Epithelial cell of proximal tubule (primary cell): ENCODE results near the gene STAC3. TPM values are rescaled to one million over a fixed set of nuclear protein-coding genes. Genes with fewer than 3 reads are reported as not detected.
A peak's percentile ranks its signal among the peaks of the same experiment; 100 is the strongest.

ENCODE experiments used
- DNase-seq: peaks from one replicate; pipeline ENCODE4 v3.0.0-alpha.2; 2011; ENCODE audit warnings: low read depth
- H3K4me3 ChIP-seq: 2 replicates; pipeline ENCODE4 v1.5.1; 2011; ENCODE audit warnings: low read depth, mild to moderate bottlenecking, low read length
- CTCF ChIP-seq: conservative IDR thresholded peaks from 2 replicates; pipeline ENCODE4 v1.5.1; 2012; ENCODE audit warnings: low read depth, mild to moderate bottlenecking, low read length
- total RNA-seq: library from RNA; depleted of rRNA; stranded (reverse); fragments of >200 nt; gene quantifications from 2 replicates; pipeline ENCODE4 v1.2.3, GENCODE V29; 2015

STAC3 gene
- total RNA-seq, 1 donor from 2014 or later = not detected

GRCh38 chr12:57219993-57220754 is 30.8 kb downstream of the STAC3 start:
- TF ChIP-seq CTCF = no peak
- DNase-seq = no peak
- no peak overlapping the region for H3K4me3 ChIP-seq

DNA sequence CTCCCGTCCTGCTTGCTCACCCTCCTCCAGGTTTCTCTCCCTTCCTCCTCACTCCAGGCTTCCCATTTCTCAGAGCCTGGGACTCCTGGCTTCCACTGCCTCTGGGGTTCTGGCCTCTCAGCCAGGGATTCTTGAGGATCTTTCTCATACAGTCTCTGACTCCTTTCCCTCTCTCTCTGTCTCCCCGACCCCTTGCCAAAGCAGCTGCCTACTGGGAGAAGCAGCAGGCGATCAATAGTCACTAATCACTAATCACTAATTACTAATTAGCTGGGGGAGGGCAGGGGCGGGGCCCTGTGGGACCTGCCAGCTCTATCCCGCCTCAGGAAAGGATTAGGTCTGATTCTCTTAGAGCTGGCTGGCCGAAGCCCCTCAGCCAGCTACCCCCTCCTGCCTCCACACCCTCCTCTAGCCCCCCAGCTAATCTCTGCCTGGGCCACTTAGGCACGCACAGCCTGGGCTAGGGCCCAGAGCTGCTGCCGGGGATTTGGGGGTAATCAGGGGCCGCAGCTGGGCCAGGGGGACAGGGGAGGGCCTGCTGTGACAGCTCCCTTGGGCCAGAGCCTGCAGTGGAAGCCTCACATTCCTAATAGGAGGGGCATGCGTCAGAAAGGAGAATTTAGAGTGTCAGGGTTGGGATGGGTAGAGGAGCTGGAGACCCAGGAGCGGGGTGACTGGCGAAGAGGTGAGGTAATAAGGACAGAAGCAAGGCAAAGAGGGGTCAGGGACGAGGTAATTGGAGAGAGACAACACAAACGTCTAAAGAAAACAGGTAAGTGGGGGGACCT is 31.6 kb downstream of the STAC3 start:
- no peak overlapping the region for H3K4me3 ChIP-seq
- TF ChIP-seq CTCF = no peak
- no peak for DNase-seq

DNA sequence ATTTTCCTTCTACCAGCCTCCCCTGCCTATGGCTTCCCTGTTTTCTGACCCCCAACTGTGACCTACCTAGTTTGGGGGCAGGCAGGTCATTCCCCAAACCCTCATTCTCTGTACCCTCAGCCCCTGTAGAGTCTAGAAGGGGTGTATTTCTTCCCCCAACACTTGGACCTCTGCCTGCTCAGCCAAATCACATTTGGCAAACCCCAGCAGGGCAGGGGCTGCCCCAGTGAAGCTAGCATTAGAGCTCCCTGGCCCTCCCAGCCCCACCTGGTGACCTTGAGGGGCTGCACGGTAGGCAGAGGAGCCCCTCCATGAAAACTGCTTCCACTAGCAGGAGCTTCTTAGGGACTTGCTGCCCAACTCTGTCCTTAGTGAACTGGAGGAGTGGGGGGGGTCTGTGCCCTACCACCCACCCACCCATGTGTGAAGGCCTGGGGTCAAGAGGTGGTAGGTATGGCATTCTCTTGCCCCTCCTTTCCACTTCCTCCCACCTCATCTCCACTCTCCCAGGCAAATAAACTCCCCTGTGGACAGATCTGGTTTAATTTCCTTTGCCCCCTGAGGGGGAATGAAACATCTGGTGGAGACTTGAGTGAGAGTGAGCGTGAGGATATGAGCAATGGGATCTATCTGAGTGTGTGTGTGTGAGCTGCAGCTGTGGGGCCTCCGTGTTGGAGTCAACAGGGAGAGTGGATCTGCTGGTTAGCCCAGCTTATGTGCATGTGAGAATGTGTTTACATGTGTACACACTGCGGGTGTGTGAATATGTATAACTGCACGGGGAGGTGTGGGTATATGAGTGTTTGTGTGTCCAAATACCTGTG is 32.7 kb downstream of the STAC3 start:
- no peak for DNase-seq
- no peak for TF ChIP-seq CTCF

DNA sequence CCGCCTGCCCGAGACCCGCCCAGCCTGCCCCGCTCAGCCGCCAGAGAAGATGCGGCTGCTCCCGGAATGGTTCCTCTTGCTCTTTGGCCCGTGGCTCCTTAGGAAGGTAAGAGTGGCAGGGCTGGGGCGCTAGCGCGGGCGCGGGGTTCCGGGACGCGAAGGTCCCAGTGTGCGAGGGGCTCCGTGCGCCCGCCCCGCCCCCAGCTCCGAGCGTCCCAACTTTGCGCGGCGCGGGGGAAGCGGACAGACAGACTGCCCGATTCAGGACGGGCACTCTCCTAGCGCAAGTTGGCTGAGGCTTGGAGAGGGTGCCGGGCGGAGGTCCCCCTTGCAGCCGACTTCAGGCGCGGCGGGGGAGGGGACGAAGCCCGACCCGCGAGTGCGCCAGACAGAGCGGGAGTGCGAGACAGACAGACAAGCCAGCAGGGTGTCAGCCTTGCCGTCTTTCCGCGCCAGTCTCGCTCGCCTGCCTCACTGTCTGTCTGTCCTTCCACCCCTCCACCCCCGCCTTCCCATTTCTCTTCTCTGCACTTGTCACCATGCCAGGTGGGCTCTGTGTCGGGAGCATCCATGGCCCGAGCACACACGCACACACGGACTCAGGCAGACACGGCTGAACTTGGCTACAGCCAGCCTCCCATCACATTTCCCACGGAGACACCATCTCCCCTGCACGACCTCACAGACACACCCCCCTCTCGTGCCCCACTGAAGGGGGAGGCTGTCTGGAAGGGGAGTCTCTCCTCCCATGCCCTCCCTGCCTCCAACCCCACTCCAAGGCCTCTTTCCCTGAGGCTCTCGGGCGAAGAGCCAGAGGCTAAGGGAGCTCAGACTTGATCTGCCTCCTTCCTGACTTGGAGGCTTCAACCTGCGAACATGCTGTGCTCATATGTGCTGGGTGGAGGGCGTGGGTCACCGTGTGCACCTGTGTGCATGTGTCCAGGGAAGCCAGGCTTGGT is 33.8 kb downstream of the STAC3 start:
- no peak for DNase-seq
- peak overlapping the region; percentile 35 for H3K4me3 ChIP-seq
- no peak for TF ChIP-seq CTCF

More for the DNA sequence above, 32.7 kb downstream of the STAC3 start:
- H3K4me3 ChIP-seq = no peak overlapping the region

DNA sequence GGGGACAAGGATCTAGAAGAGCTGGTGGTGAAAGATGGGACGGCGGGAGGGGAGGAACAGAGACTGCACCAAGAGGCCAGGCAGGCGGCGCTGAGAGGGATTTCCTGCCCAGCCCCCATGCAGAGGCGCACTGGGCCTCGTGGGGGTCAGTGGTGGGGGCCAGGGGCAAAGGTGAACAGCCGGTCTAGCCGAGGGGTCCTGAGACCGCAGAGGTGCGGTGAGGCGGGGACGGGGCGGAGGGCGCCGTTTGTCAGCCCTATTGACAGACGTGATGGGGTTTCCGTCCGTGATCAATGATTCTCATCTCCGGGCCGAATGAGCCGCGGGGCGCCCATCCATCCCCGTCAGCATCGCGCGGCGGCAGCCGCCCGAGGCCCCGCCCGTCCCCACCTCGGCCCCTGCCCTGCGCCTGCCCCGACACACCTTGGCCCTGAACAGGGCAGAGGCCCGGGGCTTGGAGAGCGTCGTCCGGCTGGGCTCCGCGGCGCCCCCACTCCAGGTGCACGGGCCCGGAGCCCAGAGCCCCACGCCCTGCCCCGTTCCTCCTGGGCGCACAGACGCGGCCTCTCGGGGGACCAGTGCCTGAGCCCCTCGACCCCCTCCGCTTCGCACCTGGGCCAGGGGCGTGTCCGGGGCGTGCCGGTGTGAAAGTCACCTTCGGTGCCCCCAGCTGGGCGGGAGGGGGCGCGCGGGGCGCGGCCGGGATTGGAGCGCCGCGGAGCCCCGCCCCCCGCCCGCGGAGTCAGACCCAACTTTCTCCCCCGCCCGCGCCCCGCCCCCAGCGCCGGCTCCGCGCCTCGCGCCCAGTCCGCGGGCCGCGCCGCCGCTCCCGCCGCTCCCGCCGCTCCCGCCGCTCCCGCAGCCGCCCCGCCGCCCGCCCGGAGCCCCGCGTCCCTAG is 34.7 kb downstream of the STAC3 start, which contains the start of gene NXPH4:
TSS of gene NXPH4 (plus strand) at position 781 of the 898 bp plus-strand sequence. CDS start 176 bp downstream, outside the sequence.
- no peak for TF ChIP-seq CTCF
- no peak for DNase-seq
- peak within 1 kb of the TSS; percentile 35 for H3K4me3 ChIP-seq
